A549 (cell line): ENCODE data around the gene EPS8L3.

Experiments used
- CEBPB ChIP-seq, 2 experiments: fragments of >200 bp in 1 of 2; sonication (Bioruptor Twin) in 1 of 2; formaldehyde crosslinking in 1 of 2; IDR thresholded peaks; 2 replicates each; pipeline ENCODE4 v1.6.1; 2012 to 2016
- EP300 ChIP-seq, 2 experiments: fragments of >200 bp; sonication (Bioruptor Twin); formaldehyde crosslinking; IDR thresholded peaks; 2 replicates in 1 of 2; 3 replicates in 1 of 2; pipeline ENCODE4 v1.6.1; 2016 to 2017
- HDAC2 ChIP-seq: fragments of 200-600 bp; sonication (generic); IDR thresholded peaks from 2 replicates; pipeline ENCODE4 v1.6.1; 2016
- POLR2A ChIP-seq: IDR thresholded peaks from 2 replicates; pipeline ENCODE4 v1.6.1; 2012; ENCODE audit warnings: mild to moderate bottlenecking, low read length
- POLR2AphosphoS2 ChIP-seq: conservative IDR thresholded peaks from 2 replicates; pipeline ENCODE4 v1.6.1; 2012; ENCODE audit warnings: low read length, improper control_type of control experiment, inconsistent platforms
- RFX5 ChIP-seq: fragments of 450-650 bp; IDR thresholded peaks from 2 replicates; pipeline ENCODE4 v1.7.1; 2014; ENCODE audit warnings: antibody characterized with exemption, mild to moderate bottlenecking, moderate library complexity
- TF ChIP-seq, protein P1 (sequence below): fragments of >200 bp; sonication (Bioruptor Twin); formaldehyde crosslinking; IDR thresholded peaks from 3 replicates; pipeline ENCODE4 v1.5.1; 2016
- TF ChIP-seq, protein P2 (sequence below): IDR thresholded peaks from 2 replicates; pipeline ENCODE4 v1.6.1; 2012; ENCODE audit warnings: low read depth, borderline replicate concordance
- TF ChIP-seq, protein P3 (sequence below): fragments of 150-350 bp; IDR thresholded peaks from 2 replicates; pipeline ENCODE4 v1.6.1; 2014; ENCODE audit warnings: low read depth, mild to moderate bottlenecking, low read length
- TF ChIP-seq, protein P4 (sequence below): IDR thresholded peaks from 2 replicates; pipeline ENCODE4 v1.6.1; 2012
- TF ChIP-seq, protein P5 (sequence below): IDR thresholded peaks from 2 replicates; pipeline ENCODE4 v1.6.1; 2012

DNA sequence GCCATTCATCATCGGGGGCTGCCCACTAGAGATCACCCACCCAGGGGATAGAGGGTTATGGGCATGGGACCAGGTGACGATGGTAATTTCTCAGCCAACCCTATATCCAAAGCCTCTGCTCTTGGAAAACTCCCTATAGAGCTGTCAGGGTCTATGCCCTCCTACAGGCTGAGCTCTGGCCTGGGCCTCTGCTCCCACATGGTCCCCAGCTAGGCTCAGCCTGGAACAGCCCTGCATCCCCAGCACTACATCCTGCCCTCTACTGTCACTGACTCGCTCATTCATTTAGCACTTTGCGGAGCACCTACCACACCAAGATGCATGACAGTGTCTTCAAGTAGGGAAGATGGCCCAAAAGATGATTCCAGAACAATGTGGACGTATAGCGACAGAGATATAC, 45.0 kb upstream of the EPS8L3 start:
- TF ChIP-seq RFX5 (no peak), CEBPB (IDR thresholded peaks at IDR 0.05) (no peak), POLR2A (no peak), EP300 (IDR thresholded peaks at IDR 0.05) (no peak), POLR2AphosphoS2 (no peak), HDAC2 (no peak)
- TF ChIP-seq, protein P1, sequence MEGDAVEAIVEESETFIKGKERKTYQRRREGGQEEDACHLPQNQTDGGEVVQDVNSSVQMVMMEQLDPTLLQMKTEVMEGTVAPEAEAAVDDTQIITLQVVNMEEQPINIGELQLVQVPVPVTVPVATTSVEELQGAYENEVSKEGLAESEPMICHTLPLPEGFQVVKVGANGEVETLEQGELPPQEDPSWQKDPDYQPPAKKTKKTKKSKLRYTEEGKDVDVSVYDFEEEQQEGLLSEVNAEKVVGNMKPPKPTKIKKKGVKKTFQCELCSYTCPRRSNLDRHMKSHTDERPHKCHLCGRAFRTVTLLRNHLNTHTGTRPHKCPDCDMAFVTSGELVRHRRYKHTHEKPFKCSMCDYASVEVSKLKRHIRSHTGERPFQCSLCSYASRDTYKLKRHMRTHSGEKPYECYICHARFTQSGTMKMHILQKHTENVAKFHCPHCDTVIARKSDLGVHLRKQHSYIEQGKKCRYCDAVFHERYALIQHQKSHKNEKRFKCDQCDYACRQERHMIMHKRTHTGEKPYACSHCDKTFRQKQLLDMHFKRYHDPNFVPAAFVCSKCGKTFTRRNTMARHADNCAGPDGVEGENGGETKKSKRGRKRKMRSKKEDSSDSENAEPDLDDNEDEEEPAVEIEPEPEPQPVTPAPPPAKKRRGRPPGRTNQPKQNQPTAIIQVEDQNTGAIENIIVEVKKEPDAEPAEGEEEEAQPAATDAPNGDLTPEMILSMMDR: no peak
- TF ChIP-seq, protein P2, sequence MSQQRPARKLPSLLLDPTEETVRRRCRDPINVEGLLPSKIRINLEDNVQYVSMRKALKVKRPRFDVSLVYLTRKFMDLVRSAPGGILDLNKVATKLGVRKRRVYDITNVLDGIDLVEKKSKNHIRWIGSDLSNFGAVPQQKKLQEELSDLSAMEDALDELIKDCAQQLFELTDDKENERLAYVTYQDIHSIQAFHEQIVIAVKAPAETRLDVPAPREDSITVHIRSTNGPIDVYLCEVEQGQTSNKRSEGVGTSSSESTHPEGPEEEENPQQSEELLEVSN: 0 out of 2 replicates have a peak, but pooled peaks have one; percentile 13
- TF ChIP-seq, protein P3, sequence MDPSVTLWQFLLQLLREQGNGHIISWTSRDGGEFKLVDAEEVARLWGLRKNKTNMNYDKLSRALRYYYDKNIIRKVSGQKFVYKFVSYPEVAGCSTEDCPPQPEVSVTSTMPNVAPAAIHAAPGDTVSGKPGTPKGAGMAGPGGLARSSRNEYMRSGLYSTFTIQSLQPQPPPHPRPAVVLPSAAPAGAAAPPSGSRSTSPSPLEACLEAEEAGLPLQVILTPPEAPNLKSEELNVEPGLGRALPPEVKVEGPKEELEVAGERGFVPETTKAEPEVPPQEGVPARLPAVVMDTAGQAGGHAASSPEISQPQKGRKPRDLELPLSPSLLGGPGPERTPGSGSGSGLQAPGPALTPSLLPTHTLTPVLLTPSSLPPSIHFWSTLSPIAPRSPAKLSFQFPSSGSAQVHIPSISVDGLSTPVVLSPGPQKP: no peak
- TF ChIP-seq, protein P4, sequence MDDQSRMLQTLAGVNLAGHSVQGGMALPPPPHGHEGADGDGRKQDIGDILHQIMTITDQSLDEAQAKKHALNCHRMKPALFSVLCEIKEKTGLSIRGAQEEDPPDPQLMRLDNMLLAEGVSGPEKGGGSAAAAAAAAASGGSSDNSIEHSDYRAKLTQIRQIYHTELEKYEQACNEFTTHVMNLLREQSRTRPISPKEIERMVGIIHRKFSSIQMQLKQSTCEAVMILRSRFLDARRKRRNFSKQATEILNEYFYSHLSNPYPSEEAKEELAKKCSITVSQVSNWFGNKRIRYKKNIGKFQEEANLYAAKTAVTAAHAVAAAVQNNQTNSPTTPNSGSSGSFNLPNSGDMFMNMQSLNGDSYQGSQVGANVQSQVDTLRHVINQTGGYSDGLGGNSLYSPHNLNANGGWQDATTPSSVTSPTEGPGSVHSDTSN: no peak
- TF ChIP-seq, protein P5, sequence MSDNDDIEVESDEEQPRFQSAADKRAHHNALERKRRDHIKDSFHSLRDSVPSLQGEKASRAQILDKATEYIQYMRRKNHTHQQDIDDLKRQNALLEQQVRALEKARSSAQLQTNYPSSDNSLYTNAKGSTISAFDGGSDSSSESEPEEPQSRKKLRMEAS: no peak; the same call in 1 of the 2 replicates
